Caco-2 (cell line): ENCODE data around the gene SDK2. TPM values are rescaled to one million over a fixed set of nuclear protein-coding genes. Genes with fewer than 3 reads are reported as not detected.

Experiments
- BruUV-seq: library from RNA; stranded (reverse); fragments of 400-500 nt; replicated peaks from 2 replicates; lab custom pipeline; 2021; lab: Mats Ljungman, UMichigan
- CTCF ChIA-PET: fragments of 300-600 bp; sonication (Branson Sonifier 250); formaldehyde crosslinking; loops from one replicate; lab custom pipeline; 2022; ENCODE audit warnings: antibody characterized with exemption; lab: Charles Lee
- POLR2A ChIA-PET: fragments of 300-600 bp; sonication (Branson Sonifier 250); formaldehyde crosslinking; loops from one replicate; lab custom pipeline; 2022; ENCODE audit warnings: antibody characterized with exemption; lab: Charles Lee
- DNase-seq, 2 experiments: peaks; one replicate each; pipeline versions ENCODE4 v3.0.0 to v3.0.0-alpha.2; 2020 to 2022
- H3K27me3 ChIP-seq: replicated peaks from 2 replicates; pipeline ENCODE4 v1.6.0; 2011; ENCODE audit warnings: low read length; ENCODE audit not compliant: control insufficient read depth, insufficient read depth
- H3K36me3 ChIP-seq: 2 replicates; pipeline ENCODE4 v1.5.1; 2011; ENCODE audit warnings: low read length; ENCODE audit not compliant: control insufficient read depth, insufficient read depth
- H3K4me1 ChIP-seq: fragments of 250-450 bp; sonication (Bioruptor Pico); 2 replicates; pipeline ENCODE4 v1.5.1; 2020; ENCODE audit warnings: mild to moderate bottlenecking
- H3K4me3 ChIP-seq: 2 replicates; pipeline ENCODE4 v1.5.1; 2011; ENCODE audit warnings: low read depth, mild to moderate bottlenecking, control low read depth, low read length
- H3K9me3 ChIP-seq: fragments of 250-450 bp; sonication (Bioruptor Pico); 2 replicates; pipeline ENCODE4 v1.5.1; 2020; ENCODE audit warnings: mild to moderate bottlenecking, moderate library complexity
- H3K27ac Mint-ChIP-seq: one replicate; pipeline ENCODE4 v1.8.0; 2022; ENCODE audit warnings: mixed read lengths; ENCODE audit not compliant: unreplicated experiment
- H3K27me3 Mint-ChIP-seq: one replicate; pipeline ENCODE4 v1.8.0; 2022; ENCODE audit warnings: mixed read lengths; ENCODE audit not compliant: insufficient read depth, unreplicated experiment
- H3K36me3 Mint-ChIP-seq: one replicate; pipeline ENCODE4 v1.8.0; 2022; ENCODE audit warnings: mild to moderate bottlenecking, mixed read lengths; ENCODE audit not compliant: insufficient read depth, unreplicated experiment
- H3K4me1 Mint-ChIP-seq: one replicate; pipeline ENCODE4 v1.8.0; 2022; ENCODE audit warnings: low read depth, mixed read lengths; ENCODE audit not compliant: unreplicated experiment
- H3K4me3 Mint-ChIP-seq: one replicate; pipeline ENCODE4 v1.8.0; 2022; ENCODE audit warnings: mild to moderate bottlenecking, moderate library complexity, mixed read lengths; ENCODE audit not compliant: unreplicated experiment
- H3K9me3 Mint-ChIP-seq: one replicate; pipeline ENCODE4 v1.8.0; 2022; ENCODE audit warnings: mixed read lengths; ENCODE audit not compliant: unreplicated experiment
- CTCF ChIP-seq, 2 experiments: fragments of 200-600 bp in 1 of 2; IDR thresholded peaks; 1 replicate in 1 of 2; 2 replicates in 1 of 2; pipeline versions ENCODE4 v1.5.1 to v1.8.0; 2011 to 2022; ENCODE audit warnings: antibody characterized with exemption in 1 of 2, control low read depth in 1 of 2, inconsistent platforms in 1 of 2, low read depth in 1 of 2, low read length in 1 of 2, mild to moderate bottlenecking in 1 of 2, moderate library complexity in 1 of 2; ENCODE audit not compliant: insufficient read depth in 1 of 2, severe bottlenecking in 1 of 2, unreplicated experiment in 1 of 2
- intact Hi-C: fragments of 100-400 bp; cut with micrococcal nuclease; formaldehyde crosslinking; loops from one replicate; pipeline ENCODE4 v1.10.0; 2022; ENCODE audit not compliant: unreplicated experiment
- total RNA-seq: library from RNA; stranded (reverse); gene quantifications from 2 replicates; pipeline ENCODE4 v1.2.3, GENCODE V29; 2022

SDK2 gene
- total RNA-seq, 1 experiment from 2014 or later, result 0.09 TPM

- intact Hi-C loops, result no loop called here
- ChIA-PET CTCF (no interaction called here), POLR2A (no interaction called here)
- Mint-ChIP-seq H3K27ac (no peak overlapping the region), H3K36me3 (no peaks in the 10 kb centered on the region), H3K27me3 (peaks cover 32% of the 10 kb centered on the region), H3K4me1 (no peaks in the 10 kb centered on the region), H3K4me3 (no peak overlapping the region), H3K9me3 (no peaks in the 10 kb centered on the region)
- DNase-seq, result no peak
- H3K27me3 ChIP-seq, result no peaks in the 10 kb centered on the region; the same call in 1 of the 2 replicates
- H3K4me3 ChIP-seq, result no peak overlapping the region
- no peaks in the 10 kb centered on the region for H3K4me1 ChIP-seq
- H3K9me3 ChIP-seq, result no peaks in the 10 kb centered on the region
- TF ChIP-seq CTCF (IDR thresholded peaks at IDR 0.05; ENCODE audit: insufficient read depth in 1 of 2, low read depth in 1 of 2, low read length in 1 of 2, severe bottlenecking in 1 of 2, unreplicated experiment in 1 of 2), result no peak
- H3K36me3 ChIP-seq, result no peaks in the 10 kb centered on the region
- no TSS peak for BruUV-seq
Observed at GRCh38 chr17:73663614-73664013, 19.4 kb upstream of the SDK2 start.

- Histone ChIP-seq H3K27me3 (no peaks in the 10 kb centered on the region), H3K9me3 (no peaks in the 10 kb centered on the region), H3K4me1 (no peaks in the 10 kb centered on the region), H3K36me3 (no peaks in the 10 kb centered on the region), H3K4me3 (no peak overlapping the region)
- Mint-ChIP-seq H3K27ac (no peak overlapping the region), H3K4me3 (no peak overlapping the region), H3K4me1 (no peaks in the 10 kb centered on the region), H3K9me3 (peaks cover 13% of the 10 kb centered on the region), H3K36me3 (no peaks in the 10 kb centered on the region), H3K27me3 (peaks cover 16% of the 10 kb centered on the region)
- no peak for TF ChIP-seq CTCF (IDR thresholded peaks at IDR 0.05; ENCODE audit: insufficient read depth in 1 of 2, low read depth in 1 of 2, low read length in 1 of 2, severe bottlenecking in 1 of 2, unreplicated experiment in 1 of 2)
- CTCF ChIA-PET, result no interaction called here
- POLR2A ChIA-PET, result no interaction called here
- BruUV-seq, result no TSS peak
- intact Hi-C loops, result no loop called here
- no peak for DNase-seq
Observed at GRCh38 chr17:73660366-73660765, 16.1 kb upstream of the SDK2 start.

- peaks cover 27% of the 10 kb centered on the region for H3K9me3 Mint-ChIP-seq
- H3K4me3 Mint-ChIP-seq, result no peak overlapping the region
- intact Hi-C loops, result no loop called here
- H3K36me3 ChIP-seq, result no peaks in the 10 kb centered on the region
- no peak overlapping the region for H3K4me3 ChIP-seq
- no peak for DNase-seq
- no peaks in the 10 kb centered on the region for H3K4me1 ChIP-seq
- H3K27me3 Mint-ChIP-seq, result peaks cover 14% of the 10 kb centered on the region
- H3K36me3 Mint-ChIP-seq, result no peaks in the 10 kb centered on the region
- peaks cover 6% of the 10 kb centered on the region; the same call in 1 of the 2 replicates for H3K9me3 ChIP-seq
- ChIA-PET CTCF (no interaction called here), POLR2A (no interaction called here)
- TF ChIP-seq CTCF (IDR thresholded peaks at IDR 0.05; ENCODE audit: insufficient read depth in 1 of 2, low read depth in 1 of 2, low read length in 1 of 2, severe bottlenecking in 1 of 2, unreplicated experiment in 1 of 2), result no peak
- H3K27ac Mint-ChIP-seq, result no peak overlapping the region
- no peaks in the 10 kb centered on the region for H3K4me1 Mint-ChIP-seq
- BruUV-seq, result no TSS peak
- H3K27me3 ChIP-seq, result no peaks in the 10 kb centered on the region
Observed at GRCh38 chr17:73658821-73659515, 14.7 kb upstream of the SDK2 start.
